Dedifferentiated amniotic fluid mesenchymal stem cell (primary cell): Measurements from ENCODE around the gene AKNA.

Source experiments
- DNase-seq: peaks from one replicate; pipeline ENCODE4 v3.0.0-alpha.2; 2016; ENCODE audit errors: extremely low spot score

The AKNA gene

DNA sequence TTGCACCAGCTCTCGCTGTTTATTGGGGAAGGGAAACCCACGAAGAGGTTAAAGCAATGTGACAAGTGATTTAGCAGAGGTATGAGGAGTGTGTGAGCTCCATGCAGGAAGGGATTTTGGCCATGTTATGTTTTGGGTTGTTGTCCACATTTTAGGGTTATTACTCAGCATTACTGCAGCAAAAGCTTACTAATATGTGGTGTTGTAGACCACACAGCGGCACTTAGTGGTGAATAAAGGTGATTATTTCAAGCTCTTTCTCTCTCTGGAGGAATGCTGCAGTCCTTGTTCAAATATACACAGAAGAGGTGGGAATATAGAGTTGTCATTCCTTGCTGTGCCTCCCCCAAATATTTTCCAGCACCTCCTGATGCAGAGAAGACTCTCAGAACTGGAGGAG is 29.7 kb upstream of the AKNA start:
- peak; percentile 65 for DNase-seq

DNA sequence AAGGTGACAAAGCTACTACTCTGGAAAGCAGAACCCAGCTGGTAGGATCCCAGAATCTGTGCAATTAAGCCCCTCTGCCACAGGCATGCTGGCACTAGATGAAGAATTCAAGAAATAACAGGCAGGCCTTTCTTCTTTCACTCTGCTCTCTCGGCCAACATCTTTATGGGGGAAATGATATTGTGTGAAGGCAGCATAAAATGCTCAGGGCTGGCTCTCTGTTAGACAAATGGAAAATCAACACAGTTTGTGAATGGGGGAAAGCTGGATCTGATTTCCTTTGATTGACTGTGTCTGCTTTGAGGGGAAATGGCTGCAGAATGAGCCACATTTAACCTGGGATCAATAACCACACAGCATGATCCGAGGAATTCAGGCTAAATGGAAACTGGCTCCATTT is 29.1 kb upstream of the AKNA start:
- DNase-seq: no peak

DNA sequence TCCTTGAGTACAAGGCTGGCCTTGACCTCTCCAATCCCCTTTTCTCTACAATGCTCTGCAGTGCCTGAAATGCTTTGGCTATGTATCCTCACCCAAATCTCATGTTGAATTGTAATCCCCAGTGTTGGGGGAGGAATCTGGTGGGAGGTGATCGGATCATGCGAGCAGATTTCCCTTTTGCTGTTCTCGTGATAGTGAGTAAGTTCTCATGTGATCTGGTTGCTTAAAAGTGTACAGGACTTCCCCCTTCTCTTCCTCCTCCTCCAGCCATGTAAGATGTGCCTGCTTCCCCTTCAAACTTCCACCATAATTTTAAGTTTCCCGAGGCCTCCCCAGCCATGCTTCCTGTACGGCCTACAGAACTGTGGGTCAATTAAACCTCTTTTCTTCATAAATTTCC is 28.5 kb upstream of the AKNA start:
- DNase-seq: no peak

DNA sequence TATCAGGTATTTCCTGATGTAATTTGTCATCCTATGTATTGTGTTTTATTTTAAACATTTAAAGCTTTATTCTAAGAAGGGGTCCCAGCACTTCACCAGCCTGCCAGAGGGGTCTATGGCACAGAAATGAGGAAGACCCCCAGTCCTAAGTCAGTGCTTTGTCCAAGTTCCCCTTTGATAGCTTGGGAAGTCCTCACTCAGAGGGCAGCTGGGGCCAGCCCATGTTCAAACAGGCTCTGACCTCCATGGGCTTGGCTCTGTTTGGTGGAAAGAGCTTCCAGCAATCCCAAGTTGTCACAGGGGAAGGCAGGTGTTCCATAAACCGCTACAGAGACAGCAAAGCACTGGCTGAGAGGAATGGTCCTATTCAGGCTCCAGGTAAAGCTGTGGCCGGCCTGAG is 26.6 kb upstream of the AKNA start:
- no peak for DNase-seq

DNA sequence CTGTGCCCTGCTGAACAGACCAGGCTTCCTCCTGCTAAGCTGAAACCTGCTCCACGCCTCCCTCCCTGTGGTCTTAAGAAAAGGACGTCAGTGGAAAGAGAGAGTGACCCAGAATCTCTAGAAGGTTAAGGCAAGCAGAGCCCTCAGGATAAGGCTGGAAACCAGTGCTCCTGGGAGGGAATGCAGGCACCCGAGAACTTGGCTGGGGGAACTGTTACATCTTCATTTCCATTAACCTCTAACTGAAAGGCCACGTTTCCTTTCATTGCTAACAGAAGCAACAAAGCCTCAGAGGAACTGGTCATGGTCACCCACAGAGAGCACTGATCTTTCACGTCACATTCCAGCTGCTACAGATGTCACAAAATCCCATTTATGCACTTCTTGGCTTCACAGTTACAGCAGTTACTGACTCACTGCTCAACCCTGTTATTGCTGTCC is 26.1 kb upstream of the AKNA start:
- peak; percentile 16 for DNase-seq

DNA sequence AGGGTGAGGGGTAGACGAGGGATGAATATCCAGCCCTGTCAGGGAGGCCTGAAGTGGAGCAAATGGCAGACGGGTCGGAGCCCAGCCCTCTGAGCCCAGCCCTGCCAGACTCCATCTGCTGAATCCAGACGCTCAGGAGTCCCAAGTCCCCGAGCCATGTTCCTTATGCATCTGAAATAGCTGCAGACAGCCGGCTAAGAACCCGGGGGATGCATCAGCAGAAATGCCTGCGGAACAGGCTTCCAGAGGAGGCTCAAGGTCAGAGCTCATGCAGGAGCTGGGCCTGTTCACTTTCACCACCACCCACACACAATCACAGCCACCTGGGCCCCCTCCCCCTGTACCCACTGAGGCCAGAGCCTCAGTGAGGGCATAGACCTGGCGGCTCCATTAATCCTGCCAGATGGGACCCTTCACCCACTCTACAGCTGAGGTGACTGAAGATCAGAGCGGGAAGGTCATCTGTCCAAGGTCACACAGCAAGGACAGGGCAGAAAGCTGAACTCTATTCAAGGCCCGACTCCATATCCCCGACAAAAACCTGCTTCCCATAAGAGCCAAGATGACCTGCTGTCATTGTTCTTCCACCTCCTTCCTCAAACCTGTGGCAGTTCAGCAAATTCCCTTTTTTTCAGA is 24.4 kb upstream of the AKNA start:
- DNase-seq: no peak

DNA sequence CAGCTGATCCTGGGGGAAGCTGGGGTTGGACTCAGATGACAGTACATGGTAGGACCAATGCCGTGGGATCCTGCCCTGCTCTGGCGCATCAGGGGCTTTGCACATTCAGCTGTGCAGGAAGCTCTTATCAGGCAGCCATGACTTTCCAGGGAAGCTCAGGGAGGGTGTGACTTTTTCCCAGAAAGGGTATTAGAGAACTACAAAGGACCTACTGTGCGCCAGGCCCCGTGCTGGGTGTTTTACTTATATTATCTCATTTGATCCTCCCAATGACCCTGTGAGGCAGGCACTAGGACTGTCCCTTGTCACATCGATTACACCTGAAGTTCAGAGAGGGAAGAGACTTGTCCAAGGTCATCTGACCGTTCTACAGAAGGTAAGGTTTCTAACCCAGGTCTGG is 23.7 kb upstream of the AKNA start:
- DNase-seq: no peak

DNA sequence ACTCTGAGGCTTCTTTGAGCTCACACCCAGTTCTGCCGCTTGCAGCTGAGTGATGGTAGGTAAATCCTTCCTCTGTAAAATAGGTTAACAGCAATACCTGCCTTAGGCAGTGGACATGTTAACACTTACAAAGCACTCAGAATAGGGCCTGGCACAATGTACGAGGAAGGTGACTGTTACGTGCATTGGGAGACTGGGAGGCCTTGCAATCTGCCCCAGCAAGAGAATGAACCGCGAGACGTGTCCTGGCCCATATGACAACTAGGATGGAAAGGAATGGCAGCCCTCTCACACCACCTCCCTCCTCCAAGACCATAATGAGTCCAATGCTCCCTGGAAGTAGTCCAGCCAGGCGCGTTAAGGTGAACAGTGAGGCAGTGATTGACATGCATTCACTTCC is 23.1 kb upstream of the AKNA start:
- no peak for DNase-seq

DNA sequence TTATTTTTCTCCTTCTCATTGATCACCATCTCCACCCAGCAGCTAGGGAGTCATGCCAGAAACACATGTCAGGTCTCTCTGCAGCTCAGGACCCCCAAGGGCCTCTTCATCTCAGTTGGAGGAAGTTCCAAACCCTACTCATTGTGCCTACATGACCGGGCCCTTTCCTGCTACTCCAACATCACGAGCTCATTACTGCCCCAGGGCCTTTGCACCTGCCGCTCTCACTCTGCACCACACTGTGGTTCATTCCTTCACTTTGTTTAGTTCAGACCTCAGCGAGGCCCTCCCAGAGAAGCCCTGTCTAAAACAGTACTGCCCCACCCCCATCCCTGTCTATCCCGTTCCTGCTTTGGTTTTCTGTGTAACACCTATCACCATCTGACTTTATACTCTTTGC is 22.1 kb upstream of the AKNA start:
- DNase-seq: no peak

DNA sequence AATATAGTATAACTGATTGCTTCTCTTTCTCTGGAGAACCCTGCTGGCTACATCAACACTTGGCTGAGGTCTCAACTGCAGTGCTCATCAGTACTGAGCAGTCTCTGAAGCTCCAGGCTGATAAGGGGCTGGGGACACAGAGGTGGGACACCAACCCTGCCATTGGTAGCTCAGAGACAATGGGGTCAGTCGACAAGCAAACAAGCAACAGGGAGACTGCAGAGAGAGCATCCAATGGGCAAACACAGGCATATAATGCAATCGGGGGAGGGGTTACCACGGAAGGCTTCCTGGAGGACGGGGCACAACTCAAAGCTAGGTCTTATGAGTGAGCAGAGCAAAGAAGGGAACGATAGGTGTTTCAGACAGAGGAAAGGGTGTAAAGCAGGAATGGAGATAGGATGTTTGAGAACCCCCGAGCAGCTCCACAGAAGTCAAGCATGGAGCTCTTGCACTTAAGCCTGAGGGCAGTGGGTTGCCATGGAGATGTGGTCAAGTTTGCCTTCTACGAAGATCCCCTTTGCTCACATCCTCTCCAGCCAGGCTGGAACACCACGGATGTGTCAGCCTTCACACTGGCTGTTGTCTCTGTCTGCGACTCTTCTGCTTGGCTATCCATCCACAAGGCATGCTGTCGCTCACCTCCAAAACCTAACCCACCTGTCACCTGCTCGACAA is 21.5 kb upstream of the AKNA start:
- no peak for DNase-seq

DNA sequence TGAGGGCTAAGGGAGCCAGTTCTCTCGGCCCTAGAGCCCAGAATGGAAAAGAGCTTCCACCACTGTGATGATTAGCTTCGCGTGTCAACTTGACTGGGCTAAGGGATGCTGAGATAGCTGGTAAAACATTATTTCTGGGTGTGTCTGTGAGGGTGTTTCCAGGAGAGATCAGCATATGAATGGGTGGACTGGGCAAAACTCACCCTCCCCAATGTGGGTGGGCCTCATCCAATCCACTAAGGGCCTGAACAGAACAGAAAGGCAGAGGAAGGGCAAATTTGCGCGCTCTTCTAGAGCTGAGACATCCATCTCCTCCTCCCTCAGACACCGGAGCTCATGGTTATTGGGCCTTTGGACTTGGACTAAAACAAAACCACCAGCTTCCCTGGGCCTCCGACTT is 20.9 kb upstream of the AKNA start:
- DNase-seq: no peak

DNA sequence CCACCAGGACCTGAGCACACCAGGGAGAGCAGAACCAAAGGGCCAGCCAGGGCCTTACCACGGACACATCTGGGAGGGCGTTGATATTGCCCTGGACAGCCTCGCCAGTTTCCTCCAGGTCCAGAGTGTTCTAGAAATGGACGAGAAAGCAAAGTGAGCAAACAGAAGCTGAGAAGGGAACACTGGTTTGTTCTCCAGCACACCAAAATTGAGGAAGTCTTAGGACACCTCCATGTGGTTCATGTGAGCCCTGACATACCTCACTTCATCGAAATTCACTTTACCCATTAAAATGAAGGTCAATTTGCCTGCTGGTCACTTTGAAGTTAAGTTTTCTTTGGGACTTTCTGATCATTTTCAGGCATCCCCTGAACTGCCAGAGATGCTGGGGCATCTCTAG is 20.1 kb upstream of the AKNA start:
- DNase-seq: no peak

DNA sequence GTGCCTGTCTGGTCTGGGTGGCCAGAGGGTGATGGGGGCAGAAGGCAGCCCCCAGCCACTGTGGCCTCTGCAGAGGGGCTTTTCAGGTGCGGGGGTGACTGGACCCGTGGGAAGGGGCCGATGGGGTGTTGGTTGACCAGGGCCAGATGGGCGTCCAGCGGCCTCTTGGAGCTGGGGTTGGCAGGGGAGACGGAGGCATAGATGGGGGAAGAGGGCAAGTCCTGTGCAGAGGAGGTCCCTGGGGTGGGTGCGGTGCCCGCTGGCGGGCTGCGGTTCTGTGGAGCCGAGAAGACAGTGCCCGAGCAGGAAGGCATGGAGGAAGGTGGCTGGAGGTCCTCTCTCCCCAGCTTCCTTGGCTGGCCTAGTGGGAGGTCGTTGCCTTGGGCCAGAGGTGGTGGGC is 18.7 kb upstream of the AKNA start:
- DNase-seq: no peak

DNA sequence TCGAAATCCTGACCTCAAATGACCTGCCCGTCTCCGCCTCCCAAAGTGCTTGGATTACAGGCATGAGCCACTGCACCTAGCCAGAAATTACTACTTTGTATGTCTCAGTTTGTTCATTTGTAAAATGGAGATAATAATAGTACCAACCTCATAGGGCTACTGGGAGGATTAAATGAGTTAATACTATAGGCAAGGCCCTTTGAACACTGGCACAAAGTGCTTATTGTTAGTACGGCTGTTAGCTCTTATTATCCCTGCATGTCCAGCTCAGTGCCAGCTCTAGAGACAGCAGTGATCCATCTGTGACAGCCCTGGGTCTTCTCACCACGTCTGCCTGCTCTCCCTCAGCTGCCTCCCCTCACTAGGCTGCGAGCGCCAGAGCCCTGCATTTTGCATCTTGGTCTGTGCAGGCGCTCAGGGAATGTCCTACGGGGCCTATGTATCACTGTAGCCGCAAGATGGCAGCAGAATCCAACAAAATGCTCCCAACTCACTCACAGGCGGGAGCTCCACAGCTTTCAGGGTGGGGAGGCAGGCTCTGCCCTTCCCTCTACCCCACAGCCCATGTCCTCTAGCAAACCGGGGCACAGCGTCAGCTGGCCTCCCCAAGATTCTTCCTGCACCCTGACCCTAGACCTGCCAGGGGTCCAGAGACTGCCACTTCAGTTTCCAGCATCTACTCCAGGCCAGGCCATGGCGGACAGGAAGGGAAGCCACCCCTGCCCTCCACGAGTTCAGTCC is 17.7 kb upstream of the AKNA start:
- peak; percentile 80 for DNase-seq

DNA sequence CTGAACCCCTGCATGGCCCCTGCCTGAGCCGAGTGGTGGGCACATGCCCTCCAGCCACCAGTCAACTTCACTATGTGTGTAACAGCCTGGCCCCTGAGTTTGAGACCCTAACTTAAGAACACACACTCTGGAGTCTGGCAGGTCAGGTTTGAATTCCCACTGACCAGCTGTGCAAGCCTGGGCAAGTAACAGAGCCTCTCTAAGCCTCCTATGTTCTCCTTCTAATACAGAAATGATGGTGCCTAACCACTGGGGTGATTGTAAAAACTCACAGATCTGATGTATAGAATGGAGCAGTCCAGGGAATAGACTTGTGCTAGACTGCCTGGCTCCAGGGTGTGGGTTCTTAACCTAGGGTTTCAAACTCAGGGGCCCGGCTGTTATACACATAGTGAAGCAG is 16.7 kb upstream of the AKNA start:
- DNase-seq: no peak

DNA sequence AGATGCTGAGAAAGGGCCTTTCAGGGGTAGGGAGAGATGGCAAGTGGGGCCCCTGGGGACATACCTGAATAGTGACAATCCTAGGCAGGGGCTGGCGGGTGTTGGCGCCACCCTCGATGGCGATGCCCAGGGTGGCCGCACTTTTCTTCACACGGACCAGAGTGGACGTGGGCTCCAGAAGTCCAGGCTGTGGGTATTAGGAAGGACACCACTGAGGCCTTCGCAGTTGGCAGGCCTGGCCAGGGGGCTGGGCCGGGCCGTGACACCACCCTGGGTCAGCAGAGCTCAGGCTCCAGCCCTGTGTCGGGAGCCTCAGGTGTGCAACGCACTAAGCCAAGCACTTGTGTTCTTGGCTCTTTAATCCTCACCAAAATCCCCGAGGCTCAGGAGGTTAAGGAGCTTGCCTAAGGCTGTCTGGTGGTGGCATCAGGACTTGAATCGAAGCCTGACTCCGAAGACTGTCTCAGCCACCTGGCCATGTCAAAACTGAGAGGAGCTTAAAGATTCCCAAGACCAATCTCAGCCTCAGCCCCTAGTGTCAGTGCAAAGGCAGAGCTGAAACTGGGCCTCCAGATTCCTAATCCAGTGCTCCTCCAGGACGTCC is 15.5 kb upstream of the AKNA start:
- DNase-seq: no peak

DNA sequence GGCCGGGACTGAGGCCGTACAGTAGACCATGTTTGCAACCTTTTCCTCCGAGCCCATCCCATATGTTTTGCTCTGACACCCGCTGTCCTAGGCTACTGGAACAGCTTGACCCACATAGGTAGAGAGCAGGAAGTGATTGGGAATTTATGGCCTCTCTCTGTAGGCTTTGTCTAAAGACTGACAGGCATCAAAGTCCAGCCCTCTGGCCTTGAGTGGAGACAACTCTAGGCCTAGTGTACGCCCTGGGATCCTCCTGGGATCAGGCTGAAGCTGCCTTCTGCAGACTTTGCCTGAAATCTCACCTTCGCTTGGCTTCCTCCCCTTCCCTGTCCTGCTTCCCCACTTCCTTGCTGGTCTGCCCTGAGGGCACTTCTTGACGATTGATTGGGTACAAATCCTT is 13.6 kb upstream of the AKNA start:
- DNase-seq: no peak

DNA sequence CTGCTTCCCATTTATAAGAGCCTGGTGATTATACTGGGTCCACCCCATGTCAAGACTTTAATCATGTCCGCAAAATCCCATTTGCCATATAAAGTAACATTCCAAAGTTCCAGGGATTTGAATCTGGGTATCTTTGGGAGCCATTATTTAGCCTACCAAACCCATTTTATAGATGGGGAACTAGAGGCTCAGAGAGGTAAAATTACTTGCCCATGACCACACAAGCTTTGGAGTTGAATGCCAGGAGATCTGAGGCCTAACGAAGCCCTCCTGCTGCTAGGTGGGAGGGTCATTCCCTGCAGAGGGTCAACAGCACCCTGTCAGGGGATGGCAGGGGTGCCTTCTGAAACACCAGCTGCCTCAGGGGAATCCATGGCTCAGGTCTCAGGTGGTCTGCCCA is 13.0 kb upstream of the AKNA start:
- no peak for DNase-seq

DNA sequence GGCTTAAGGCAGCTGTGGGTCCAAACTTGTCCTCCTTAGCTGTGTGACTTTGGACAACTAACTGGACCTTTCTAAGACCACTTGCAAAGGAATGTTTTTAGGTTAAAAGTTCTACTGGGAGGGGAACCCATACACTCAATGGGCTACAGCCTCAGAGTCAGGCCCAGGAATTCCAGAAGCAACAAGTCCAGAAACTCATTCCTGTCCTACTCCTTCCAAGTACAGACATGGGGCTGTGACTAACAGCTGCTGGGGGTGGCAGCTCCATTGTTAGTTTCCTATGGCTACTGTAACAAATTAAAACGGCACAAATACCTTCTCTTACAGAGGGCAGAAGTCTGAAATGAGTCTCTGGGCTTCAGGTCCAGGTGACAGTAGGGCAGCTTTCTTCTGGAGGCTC is 12.4 kb upstream of the AKNA start:
- DNase-seq: no peak

DNA sequence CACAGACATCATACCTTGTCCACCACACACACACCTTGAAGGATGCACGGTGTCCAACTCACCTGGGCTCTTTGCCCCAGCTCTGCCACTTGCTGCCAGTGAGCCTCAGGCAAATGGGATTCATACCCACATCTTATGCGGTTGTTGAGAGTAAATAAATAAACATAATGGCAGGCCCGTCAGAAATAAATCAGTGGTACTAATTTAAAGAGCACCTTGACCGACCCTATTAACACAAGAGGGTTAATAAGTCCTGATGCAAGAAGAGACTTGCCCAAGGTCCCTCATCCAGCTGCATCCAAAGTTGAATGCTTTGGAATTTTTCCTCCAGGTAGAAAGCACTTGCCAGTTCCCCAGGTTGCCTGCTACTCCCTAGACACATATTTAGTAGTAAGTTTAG is 11.6 kb upstream of the AKNA start:
- no peak for DNase-seq

DNA sequence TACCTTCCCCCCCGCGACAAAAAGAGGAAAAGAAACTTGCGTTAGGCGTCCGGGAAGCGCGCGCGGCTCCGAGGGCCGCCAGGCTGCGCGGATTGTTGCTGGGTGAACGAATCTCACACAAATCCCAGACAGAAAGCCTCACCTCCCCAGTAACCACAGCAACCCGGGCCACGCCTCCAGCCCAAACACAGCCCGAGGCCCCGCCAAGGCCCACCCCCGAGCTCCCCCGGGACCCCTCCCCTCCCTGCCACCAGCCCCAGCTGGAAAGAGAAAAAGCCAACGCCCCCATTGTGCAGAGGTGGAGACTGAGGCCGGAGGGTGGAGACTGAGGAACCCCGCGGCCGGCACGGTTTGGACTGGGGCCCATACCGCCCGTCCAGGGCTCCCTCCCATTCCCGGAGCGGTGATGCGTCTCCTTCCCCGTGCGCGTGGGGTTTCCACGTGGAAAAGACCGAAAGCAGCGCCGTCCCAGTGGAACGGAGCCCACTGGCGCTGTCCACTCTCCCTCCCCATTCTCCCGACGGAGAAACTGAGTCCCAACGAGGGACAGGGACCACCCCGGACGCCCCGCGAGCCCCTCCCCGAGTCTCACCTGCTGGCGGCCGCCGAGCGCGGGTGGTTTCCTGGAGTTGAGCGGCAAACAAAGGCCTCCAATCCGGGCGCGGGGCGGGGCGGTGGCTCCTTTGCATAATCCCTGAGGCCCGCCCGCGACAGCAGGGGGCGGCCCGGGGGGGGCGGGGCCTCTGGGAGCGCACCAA is 10.2 kb upstream of the AKNA start:
- DNase-seq: peak; percentile 86

DNA sequence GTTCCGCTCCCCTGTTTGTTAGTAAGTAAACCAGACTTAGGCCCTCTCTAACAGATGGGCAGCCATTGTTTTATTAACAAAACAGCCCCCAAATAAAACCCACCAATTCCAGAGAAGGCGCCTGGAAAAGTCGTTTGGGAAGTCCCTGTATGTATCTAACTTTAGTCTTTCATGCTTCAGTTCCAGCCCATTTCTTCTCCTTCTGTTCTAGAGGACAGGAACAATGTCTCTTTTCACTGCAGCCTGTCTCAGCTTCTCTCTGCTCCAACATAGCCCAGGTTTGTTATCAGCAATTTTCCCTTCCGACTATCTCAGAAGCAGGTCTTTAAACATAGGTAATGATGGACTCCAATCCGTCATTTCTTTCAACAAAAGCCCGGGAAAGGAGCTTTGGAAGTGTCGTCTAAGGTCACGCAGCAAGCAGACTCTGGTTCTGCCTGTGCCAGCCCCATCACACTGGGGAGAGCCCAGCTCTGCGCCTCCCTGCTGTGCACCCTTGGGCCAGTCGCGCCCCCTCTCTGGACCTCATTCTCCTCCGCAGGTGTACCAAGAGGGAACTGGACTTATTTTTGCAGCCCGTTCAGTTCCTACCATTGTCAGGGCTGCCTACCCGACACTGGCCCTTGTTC is 9.6 kb upstream of the AKNA start:
- no peak for DNase-seq
